ENCODE data around the gene LPAR1.

GRCh38 chr9:111037708-111038330, 451 bp downstream of the LPAR1 start:
- no peak for TF ChIP-seq CTCF (conservative IDR thresholded peaks at IDR 0.05; ENCODE audit: low read length)
- no peak for TF ChIP-seq EZH2phosphoT487 (IDR thresholded peaks at IDR 0.05; ENCODE audit: borderline replicate concordance)
